CD4-positive, alpha-beta T cell treated with Interleukin-2 at 100 ng/mL for 4 hours (primary cell): ENCODE results near the gene BICRAL.
"Not testable (repeated sequence)": the region's sequence is repeated elsewhere in the genome, so short reads cannot be mapped to it uniquely, and the experiment has no call there.

ENCODE experiments used
- DNase-seq: peaks from one replicate; pipeline ENCODE4 v3.0.0-alpha.2; 2020; ENCODE audit warnings: low spot score

The BICRAL gene

GRCh38 chr6:42841844-42842584 lies 60.2 kb downstream of the BICRAL start:
- DNase-seq, result no peak

- no peak for DNase-seq
Observed at GRCh38 chr6:42845327-42845694, 63.5 kb downstream of the BICRAL start.

GRCh38 chr6:42846505-42846904 lies 64.7 kb downstream of the BICRAL start:
- no peak for DNase-seq

DNA sequence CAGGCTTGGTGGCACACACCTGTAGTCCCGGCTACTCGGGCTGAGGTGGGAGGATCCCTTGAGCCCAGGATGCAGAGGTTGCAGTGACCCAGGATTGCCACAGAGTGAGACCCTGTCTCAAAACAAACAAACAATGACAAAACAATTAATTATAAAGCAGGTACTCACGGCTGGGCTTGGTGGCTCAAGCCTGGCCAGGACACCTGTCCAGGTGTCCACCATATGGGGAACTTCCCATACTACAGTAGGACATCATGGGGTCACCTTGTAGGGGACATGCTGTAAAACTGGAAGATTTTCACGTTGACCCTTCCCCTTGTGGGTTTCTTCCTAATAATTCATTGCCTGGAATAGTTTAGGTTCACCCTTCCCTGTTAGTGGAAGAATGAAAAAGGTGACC lies 66.8 kb downstream of the BICRAL start:
- DNase-seq, result no peak

DNA sequence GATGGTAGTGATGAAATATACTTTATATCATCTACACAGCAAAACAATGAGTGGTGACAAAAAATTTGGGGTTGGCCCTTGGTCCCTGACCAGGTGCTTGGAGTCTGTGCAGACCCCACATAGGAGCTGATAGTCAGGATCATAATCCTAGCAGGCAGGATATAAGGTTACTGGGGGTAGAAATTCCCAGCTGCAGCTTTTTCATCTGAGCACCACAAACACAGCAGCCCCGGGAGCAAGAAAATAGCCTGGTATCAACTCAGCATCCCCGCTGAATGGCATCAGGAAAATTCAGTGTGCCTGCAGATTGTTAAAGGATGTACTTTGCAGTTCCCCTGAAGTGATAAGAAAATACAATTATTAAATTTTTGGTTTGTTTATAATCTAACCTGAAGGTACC lies 69.7 kb downstream of the BICRAL start:
- DNase-seq, result no peak

GRCh38 chr6:42860036-42860435 lies 78.2 kb downstream of the BICRAL start:
- DNase-seq, result no peak

DNA sequence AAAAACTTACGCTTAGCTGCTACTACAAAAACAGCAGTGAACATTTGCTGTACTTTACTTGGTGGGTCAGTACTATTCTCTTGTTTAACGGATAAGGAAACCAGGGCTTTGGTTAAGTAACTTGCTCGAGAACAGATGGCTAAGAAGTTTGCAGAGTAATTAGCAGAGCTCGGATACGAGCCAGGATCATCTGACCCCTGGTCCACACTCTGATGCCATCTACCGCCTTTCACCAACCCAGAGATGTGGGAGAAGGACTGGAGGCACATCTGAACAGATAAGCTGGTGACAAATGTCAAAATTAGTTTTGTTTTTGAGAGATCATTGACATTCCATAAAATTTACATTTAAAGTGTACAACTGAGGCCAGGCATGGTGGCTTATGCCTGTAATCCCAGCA lies 78.6 kb downstream of the BICRAL start:
- DNase-seq, result no peak

- DNase-seq, result no peak
Observed at GRCh38 chr6:42864602-42865001, 82.8 kb downstream of the BICRAL start.

DNA sequence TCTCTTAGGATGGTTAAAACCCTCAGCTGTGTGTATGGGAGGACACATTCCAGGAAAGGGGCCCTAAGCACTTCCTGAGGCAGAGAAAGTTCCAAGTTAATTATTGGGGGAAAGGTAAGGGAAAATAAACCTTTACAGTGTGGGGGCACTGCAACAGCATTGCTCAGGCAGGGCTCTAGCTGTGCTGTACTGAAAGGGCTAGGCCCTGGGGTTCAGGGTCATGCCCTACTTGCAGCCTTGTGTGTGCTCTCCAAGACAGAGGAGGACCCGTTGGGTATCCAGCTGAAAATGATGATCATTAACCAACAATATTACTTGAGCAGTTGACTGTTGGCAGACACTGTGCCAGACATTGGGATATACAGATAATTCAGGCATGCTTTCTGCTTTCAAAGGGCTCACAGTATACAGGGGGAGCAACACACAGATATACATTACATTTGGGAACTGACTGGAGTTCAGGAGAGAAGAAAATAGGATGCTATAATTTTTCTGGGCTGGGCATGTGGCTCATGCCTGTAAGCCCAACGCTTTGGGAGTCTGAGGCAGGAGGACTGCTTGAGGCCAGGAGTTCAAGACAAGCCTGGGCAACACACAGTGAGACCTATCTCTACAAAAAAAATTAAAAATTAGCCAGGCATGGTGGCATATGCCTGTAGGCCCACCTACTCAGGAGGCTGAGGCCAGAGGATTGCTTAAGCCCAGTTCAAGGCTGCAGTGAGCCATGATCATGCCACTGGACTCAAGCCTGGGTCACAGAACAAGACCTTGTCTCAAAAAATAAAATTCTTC lies 88.5 kb downstream of the BICRAL start:
- DNase-seq, result no peak

GRCh38 chr6:42871711-42872110 lies 89.9 kb downstream of the BICRAL start:
- no peak for DNase-seq

GRCh38 chr6:42873313-42873712 lies 91.5 kb downstream of the BICRAL start:
- DNase-seq, result no peak

- DNase-seq, result no peak
Observed at GRCh38 chr6:42877695-42878094, 95.8 kb downstream of the BICRAL start.

DNA sequence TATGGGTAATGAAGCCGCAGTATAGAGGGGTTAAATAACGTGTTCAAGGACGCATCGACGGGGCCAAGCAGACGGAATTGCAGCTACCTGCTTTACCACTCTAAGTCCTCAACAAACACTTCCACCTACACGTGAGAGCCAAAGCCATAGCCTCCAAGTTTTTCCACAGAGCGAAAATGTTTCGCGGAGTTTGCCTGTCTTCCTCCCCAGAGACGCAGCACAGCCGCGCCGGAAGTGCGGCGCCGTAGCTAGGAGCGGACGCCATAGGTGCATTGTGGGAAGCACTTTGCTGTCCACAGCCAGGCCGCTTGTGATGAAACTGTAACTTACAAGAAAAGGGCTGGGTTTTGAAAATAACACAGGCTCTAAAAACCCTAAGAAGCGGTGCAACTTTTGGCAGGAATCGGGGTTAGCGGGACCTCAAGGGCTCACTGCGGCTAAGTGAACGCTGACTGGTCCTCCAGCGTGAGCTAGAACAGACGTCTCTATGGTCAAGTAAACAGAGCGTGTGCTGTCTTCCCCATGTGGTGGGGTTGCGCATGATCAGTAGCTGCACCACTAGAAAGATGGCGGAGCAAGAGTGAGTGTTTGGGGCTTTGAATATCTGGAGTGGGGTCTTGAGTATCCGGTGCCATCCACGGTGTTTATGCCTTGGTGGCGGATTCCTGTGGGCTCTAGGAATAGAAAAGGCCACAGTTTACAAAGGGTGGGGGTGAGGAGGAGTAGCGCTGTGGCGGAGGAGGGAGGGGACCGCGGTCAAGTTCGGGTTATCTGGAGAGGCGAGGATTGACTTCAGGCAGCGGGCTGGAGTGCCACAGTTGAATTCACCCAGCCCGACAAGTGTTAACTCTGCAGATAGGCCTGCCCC lies 97.8 kb downstream of the BICRAL start, which contains the start of gene RPL7L1:
TSS of gene RPL7L1 (plus strand) at position 245 of the 868 bp plus-strand sequence. CDS start at position 540, 295 bp downstream.
- DNase-seq, result peak; percentile 88

- DNase-seq, result not testable (repeated sequence)
Observed at GRCh38 chr6:42880240-42880817, 98.5 kb downstream of the BICRAL start.

DNA sequence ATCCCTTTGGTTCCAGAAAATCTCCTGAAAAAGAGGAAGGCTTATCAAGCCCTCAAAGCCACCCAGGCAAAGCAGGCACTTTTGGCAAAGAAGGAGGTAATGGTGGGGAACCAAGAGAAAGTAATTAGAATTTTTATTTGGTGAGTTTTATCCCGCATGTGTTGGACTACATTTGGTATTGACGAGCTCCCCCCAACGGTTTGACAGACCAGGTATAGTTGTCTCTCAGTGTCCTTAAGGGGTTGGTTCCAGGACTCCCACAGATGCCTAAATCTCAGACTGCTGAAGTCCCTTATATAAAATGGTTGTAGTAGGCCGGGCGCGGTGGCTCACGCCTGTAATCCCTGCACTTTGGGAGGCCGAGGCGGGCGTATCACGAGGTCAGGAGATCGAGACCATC lies 99.0 kb downstream of the BICRAL start:
- DNase-seq, result not testable (repeated sequence)

GRCh38 chr6:42885702-42886101 lies 103.8 kb downstream of the BICRAL start:
- DNase-seq, result no peak

GRCh38 chr6:42888201-42888600 lies 106.3 kb downstream of the BICRAL start:
- DNase-seq, result not testable (repeated sequence)

DNA sequence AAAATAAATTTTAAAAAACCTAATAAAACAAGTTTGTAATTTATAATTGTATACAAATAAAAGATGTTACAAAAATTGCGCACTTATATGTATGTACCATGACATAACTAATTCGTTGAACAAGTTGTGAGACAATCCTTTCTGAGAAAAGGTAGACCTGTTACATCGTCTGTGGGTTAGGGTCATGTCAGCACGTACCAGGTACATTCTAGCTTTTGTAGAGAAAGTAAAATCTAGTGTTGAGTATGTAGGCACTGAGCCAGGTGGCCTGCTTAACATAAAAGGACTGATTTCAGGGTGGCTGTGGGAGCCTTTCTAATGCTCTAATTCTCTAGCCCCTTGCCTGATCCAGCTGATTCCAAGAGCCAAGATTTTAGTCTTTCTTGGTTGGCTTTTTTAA lies 108.0 kb downstream of the BICRAL start:
- peak; percentile 24 for DNase-seq

DNA sequence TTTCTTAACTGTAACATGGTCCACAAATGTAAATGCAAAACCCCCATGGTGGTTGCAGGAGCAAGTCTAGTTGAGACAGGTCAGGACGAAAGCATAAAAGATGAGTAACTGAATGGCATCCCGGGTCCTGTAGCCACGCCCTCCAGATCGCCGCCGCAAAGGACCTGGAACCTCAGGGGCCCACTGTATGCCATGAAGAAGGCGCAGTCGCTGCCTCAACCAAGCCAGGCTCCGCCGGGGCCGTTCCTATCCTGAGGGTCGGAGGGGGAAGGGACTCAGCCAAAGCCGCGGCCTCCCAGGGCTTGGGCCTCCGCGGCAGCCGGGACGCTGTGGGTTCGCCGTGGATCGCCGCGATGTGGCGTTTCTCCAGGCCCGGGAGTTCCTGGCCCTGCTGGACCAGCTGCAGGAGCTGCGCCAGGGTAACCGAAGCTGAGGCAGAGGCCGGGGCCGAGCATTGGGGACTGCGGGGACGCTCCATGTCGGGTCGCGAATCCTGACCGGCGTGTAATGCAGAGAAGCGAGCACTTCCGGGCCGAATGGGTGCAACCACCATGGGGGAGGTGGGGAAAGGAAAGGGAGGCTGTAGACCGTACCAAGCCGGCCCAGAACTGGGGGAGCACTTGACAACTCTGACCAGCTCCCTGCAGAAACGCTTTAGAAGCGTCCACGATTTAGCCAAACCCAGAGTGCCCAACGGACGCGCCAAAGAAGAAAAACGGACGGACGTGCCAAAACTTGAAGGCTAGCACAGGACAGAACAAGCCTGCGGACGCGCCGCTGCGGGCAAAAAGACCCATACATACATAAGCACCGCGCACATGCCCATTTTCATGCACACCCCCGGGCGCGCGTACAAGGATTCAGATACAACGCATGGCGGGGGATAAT lies 108.7 kb downstream of the BICRAL start:
- DNase-seq, result peak; percentile 92

GRCh38 chr6:42891199-42891722 lies 109.4 kb downstream of the BICRAL start:
- DNase-seq, result no peak
